Panc1 (cell line): ENCODE results near the gene PTPN18. TPM values are rescaled to one million over a fixed set of nuclear protein-coding genes. Genes with fewer than 3 reads are reported as not detected.
A peak's percentile ranks its signal among the peaks of the same experiment; 100 is the strongest.

Source experiments
- ATAC-seq: fragments of 200-7000 bp; cut with Tn5 transposase; 2 replicates; pipeline ENCODE4 v1.9.1; 2020; ENCODE audit warnings: mild to moderate bottlenecking, moderate library complexity
- BruUV-seq: library from RNA; stranded (reverse); fragments of 400-500 nt; replicated peaks from 2 replicates; lab custom pipeline; 2021; lab: Mats Ljungman, UMichigan
- CTCF ChIA-PET: fragments of 300-600 bp; sonication (Branson Sonifier 250); formaldehyde crosslinking; loops from one replicate; lab custom pipeline; 2022; ENCODE audit warnings: antibody characterized with exemption; lab: Charles Lee
- POLR2A ChIA-PET: fragments of 300-600 bp; sonication (Branson Sonifier 250); formaldehyde crosslinking; loops from one replicate; lab custom pipeline; 2022; ENCODE audit warnings: antibody characterized with exemption; lab: Charles Lee
- DNase-seq: peaks from one replicate; pipeline ENCODE4 v3.0.0-alpha.2; 2010; ENCODE audit warnings: low read depth, low spot score
- H3K27ac ChIP-seq: 2 replicates; pipeline ENCODE4 v1.5.1; 2011; ENCODE audit warnings: mild to moderate bottlenecking, low read length, inconsistent platforms
- H3K27me3 ChIP-seq: fragments of 200-500 bp; sonication (Bioruptor generic); 2 replicates; pipeline ENCODE4 v1.6.0; 2014; ENCODE audit warnings: low read length, inconsistent platforms; ENCODE audit not compliant: control insufficient read depth, insufficient read depth
- H3K36me3 ChIP-seq: fragments of 200-500 bp; sonication (Bioruptor generic); 2 replicates; pipeline ENCODE4 v1.5.1; 2014; ENCODE audit warnings: inconsistent platforms, mild to moderate bottlenecking, low read length, moderate library complexity; ENCODE audit not compliant: control insufficient read depth, insufficient read depth
- H3K4me1 ChIP-seq: 2 replicates; pipeline ENCODE4 v1.5.1; 2011; ENCODE audit warnings: inconsistent platforms, mild to moderate bottlenecking, low read length, moderate library complexity; ENCODE audit not compliant: control insufficient read depth, insufficient read depth
- H3K4me3 ChIP-seq, 2 experiments: 2 replicates each; pipeline ENCODE4 v1.5.1; 2011 to 2012; ENCODE audit warnings: low read depth in 2 of 2, low read length in 2 of 2, mild to moderate bottlenecking in 2 of 2, inconsistent platforms in 1 of 2, moderate library complexity in 1 of 2
- H3K9me3 ChIP-seq: fragments of 200-500 bp; sonication (Bioruptor generic); 2 replicates; pipeline ENCODE4 v1.5.1; 2014; ENCODE audit warnings: low read depth, mild to moderate bottlenecking, inconsistent platforms, low read length, moderate library complexity; ENCODE audit not compliant: control insufficient read depth, insufficient read depth
- POLR2AphosphoS5 ChIP-seq: IDR thresholded peaks from 2 replicates; pipeline ENCODE4 v1.6.1; 2012; ENCODE audit warnings: mild to moderate bottlenecking, low read depth, low read length, moderate library complexity
- REST ChIP-seq, 2 experiments: IDR thresholded peaks; 2 replicates each; pipeline ENCODE4 v1.6.1; 2011 to 2012; ENCODE audit warnings: low read depth in 2 of 2, control low read depth in 1 of 2, low read length in 1 of 2, mild to moderate bottlenecking in 1 of 2, moderate library complexity in 1 of 2; ENCODE audit not compliant: insufficient read depth in 1 of 2
- SIN3A ChIP-seq: IDR thresholded peaks from 2 replicates; pipeline ENCODE4 v1.6.1; 2012; ENCODE audit warnings: low read depth, mild to moderate bottlenecking, low read length, moderate library complexity, borderline replicate concordance; ENCODE audit not compliant: insufficient read depth
- TCF7L2 ChIP-seq: IDR thresholded peaks from 2 replicates; pipeline ENCODE4 v1.6.1; 2011; ENCODE audit warnings: mild to moderate bottlenecking, low read depth, low read length, inconsistent platforms
- in situ Hi-C: cut with HindIII; loops from 2 replicates; pipeline ENCODE4 v1.10.0; 2016; ENCODE audit warnings: low sequenced_read_pairs, low pct_unique_long_range_greater_than_20kb
- intact Hi-C: fragments of 100-400 bp; cut with micrococcal nuclease; formaldehyde crosslinking; loops from one replicate; pipeline ENCODE4 v1.10.0; 2022; ENCODE audit not compliant: unreplicated experiment
- total RNA-seq: library from RNA; stranded (reverse); gene quantifications from one replicate; pipeline ENCODE4 v1.2.1, GENCODE V29; 2021; ENCODE audit not compliant: unreplicated experiment
- TF ChIP-seq, protein P1 (sequence below): fragments of 450-650 bp; IDR thresholded peaks from 2 replicates; pipeline ENCODE4 v1.5.1; 2017; ENCODE audit warnings: mild to moderate bottlenecking

Gene PTPN18
- total RNA-seq, 1 experiment from 2014 or later, result 35.3 TPM

GRCh38 chr2:130337735-130338325 is 18.0 kb upstream of the PTPN18 start:
- ATAC-seq, result no peak
- in situ Hi-C loops, result no loop called here
- Histone ChIP-seq H3K27ac (peak overlapping the region; percentile 69), H3K27me3 (no peaks in the 10 kb centered on the region), H3K4me1 (peaks cover 12% of the 10 kb centered on the region), H3K36me3 (no peaks in the 10 kb centered on the region), H3K9me3 (peaks cover 3% of the 10 kb centered on the region; the same call in 1 of the 2 replicates), H3K4me3 (peak overlapping the region; percentile 60 to 80)
- no peak for DNase-seq
- TF ChIP-seq POLR2AphosphoS5 (no peak), SIN3A (no peak), REST (IDR thresholded peaks at IDR 0.05; ENCODE audit: insufficient read depth in 1 of 2, low read depth in 2 of 2, low read length in 1 of 2) (no peak), TCF7L2 (no peak)
- TF ChIP-seq, protein P1, sequence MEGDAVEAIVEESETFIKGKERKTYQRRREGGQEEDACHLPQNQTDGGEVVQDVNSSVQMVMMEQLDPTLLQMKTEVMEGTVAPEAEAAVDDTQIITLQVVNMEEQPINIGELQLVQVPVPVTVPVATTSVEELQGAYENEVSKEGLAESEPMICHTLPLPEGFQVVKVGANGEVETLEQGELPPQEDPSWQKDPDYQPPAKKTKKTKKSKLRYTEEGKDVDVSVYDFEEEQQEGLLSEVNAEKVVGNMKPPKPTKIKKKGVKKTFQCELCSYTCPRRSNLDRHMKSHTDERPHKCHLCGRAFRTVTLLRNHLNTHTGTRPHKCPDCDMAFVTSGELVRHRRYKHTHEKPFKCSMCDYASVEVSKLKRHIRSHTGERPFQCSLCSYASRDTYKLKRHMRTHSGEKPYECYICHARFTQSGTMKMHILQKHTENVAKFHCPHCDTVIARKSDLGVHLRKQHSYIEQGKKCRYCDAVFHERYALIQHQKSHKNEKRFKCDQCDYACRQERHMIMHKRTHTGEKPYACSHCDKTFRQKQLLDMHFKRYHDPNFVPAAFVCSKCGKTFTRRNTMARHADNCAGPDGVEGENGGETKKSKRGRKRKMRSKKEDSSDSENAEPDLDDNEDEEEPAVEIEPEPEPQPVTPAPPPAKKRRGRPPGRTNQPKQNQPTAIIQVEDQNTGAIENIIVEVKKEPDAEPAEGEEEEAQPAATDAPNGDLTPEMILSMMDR, result no peak
- BruUV-seq, result no TSS peak
- ChIA-PET POLR2A (interaction anchor here (0.5 kb wide), 1 partner anchor 25 kb away, joined by 8 read pairs; no protein-coding TSS in a partner anchor), CTCF (interaction anchor here (0.6 to 1.0 kb wide), 2 partner anchors 50 to 156 kb away, joined by 3 read pairs; partner anchors contain the start of gene SMPD4)
- intact Hi-C loops, result loop anchor here (10.0 kb wide), 1 partner anchor 183 kb away; no protein-coding TSS in a partner anchor

GRCh38 chr2:130338793-130339345 is 17.0 kb upstream of the PTPN18 start:
- Histone ChIP-seq H3K27me3 (no peaks in the 10 kb centered on the region), H3K4me3 (no peak overlapping the region), H3K27ac (no peak overlapping the region), H3K9me3 (peaks cover 3% of the 10 kb centered on the region; the same call in 1 of the 2 replicates), H3K36me3 (no peaks in the 10 kb centered on the region), H3K4me1 (peaks cover 12% of the 10 kb centered on the region)
- intact Hi-C loops (loop anchor here (10.0 kb wide), 1 partner anchor 184 kb away; no protein-coding TSS in a partner anchor), in situ Hi-C loops (no loop called here)
- POLR2A ChIA-PET, result interaction anchor here (0.5 kb wide), 1 partner anchor 45 kb away, joined by 3 read pairs; no protein-coding TSS in a partner anchor
- DNase-seq (no peak), ATAC-seq (no peak)
- CTCF ChIA-PET, result no interaction called here
- no TSS peak for BruUV-seq
- no peak for TF ChIP-seq SIN3A
- TF ChIP-seq POLR2AphosphoS5, result no peak
- TF ChIP-seq TCF7L2, result no peak
- TF ChIP-seq REST (IDR thresholded peaks at IDR 0.05; ENCODE audit: insufficient read depth in 1 of 2, low read depth in 2 of 2, low read length in 1 of 2), result no peak
- TF ChIP-seq, protein P1, result no peak
